Activated T-cell treated with anti-CD3 and anti-CD28 coated beads, Interleukin-2, amount 50 U/mL, for 48 hours (primary cell): Measurements from ENCODE around the gene VSIG4.
"Not testable (repeated sequence)": the region's sequence is repeated elsewhere in the genome, so short reads cannot be mapped to it uniquely, and the experiment has no call there.

Experiments
- DNase-seq, 2 experiments: peaks; one replicate each; pipeline ENCODE4 v3.0.0-alpha.2; 2020

The VSIG4 gene

DNA sequence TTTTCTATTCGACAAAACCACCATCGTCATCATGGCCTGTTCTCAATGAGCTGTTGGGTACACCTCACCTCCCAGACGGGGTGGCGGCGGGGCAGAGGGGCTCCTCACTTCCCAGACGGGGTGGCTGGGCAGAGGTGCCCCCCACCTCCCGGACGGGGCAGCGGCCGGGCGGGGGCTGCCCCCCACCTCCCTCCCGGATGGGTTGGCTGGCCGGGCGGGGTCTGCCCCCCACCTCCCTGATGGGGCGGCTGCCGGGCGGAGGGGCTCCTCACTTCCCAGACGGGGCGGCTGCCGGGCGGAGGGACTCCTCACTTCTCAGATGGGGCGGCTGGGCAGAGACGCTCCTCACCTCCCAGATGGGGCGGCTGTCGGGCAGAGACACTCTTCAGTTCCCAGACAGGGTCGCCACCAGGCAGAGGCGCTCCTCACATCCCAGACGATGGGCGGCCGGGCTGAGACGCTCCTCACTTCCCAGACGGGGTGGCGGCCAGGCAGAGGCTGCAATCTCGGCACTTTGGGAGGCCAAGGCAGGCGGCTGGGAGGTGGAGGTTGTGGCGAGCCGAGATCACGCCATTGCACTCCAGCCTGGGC lies 64.6 kb downstream of the VSIG4 start:
- DNase-seq: not testable (repeated sequence)
